ENCODE measurements around the gene TTC28.

Gene TTC28

GRCh38 chr22:27933186-27933983, 746.3 kb downstream of the TTC28 start:
- no peak for DNase-seq (ENCODE audit: low read depth, low spot score)

- no peak for DNase-seq (ENCODE audit: low read depth, low spot score)
These were observed 749.1 kb downstream of the TTC28 start for GRCh38 chr22:27930331-27931060.

Data from activated CD4-positive, CD25-positive, alpha-beta regulatory T cell treated with anti-CD3 and anti-CD28 coated beads, Interleukin-2, amount 50 U/mL, for 16 hours (primary cell).